ENCODE results near the gene NME5.

Gene NME5

DNA sequence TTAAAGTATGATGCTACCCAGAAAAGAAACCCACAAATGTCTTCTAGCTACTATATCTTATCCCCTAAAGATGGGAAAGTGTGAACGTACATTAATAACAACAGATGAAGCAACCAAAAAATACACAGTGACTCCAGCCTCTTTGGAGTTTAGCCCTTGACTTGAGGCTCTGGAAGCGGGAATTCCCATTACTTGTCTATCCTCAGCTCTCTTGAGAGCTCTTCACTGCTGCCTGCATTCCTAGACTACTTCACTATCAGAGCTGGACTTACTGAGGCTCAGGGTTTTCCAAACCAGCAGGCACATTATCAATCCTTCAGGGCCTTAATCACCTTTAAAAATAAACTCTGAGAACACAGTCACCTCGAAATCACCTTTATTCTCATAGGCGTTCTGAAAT lies 1.0 kb upstream of the NME5 start:
- POLR2A ChIA-PET = no interaction called here
- CTCF ChIA-PET = interaction anchor here (0.7 to 1.9 kb wide), 7 partner anchors 10 to 104 kb away, joined by 3 to 10 read pairs (median 5); no protein-coding TSS in a partner anchor
- no peak for DNase-seq (ENCODE audit: extremely low spot score)
- TF ChIP-seq, protein P1, sequence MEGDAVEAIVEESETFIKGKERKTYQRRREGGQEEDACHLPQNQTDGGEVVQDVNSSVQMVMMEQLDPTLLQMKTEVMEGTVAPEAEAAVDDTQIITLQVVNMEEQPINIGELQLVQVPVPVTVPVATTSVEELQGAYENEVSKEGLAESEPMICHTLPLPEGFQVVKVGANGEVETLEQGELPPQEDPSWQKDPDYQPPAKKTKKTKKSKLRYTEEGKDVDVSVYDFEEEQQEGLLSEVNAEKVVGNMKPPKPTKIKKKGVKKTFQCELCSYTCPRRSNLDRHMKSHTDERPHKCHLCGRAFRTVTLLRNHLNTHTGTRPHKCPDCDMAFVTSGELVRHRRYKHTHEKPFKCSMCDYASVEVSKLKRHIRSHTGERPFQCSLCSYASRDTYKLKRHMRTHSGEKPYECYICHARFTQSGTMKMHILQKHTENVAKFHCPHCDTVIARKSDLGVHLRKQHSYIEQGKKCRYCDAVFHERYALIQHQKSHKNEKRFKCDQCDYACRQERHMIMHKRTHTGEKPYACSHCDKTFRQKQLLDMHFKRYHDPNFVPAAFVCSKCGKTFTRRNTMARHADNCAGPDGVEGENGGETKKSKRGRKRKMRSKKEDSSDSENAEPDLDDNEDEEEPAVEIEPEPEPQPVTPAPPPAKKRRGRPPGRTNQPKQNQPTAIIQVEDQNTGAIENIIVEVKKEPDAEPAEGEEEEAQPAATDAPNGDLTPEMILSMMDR (IDR thresholded peaks at IDR 0.05; ENCODE audit: control extremely low read depth, extremely low read depth, low read depth, missing control alignments) = no peak

DNA sequence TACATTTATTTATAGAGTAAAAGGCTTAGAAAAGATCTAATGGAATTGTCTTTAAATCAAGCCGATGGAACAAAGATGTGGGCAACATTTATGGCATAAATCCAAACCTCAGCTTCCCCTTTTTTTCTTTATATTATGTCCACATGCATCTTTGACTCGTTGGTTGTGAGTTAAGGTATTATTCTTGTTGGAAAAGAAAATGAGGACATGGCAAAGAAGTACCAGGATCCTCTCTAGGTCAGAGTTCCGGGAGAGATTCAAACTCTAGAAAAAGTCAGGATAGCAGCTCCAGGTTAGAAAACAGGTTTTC lies 508 bp upstream of the NME5 start:
- ChIA-PET CTCF (interaction anchor here (0.7 to 1.9 kb wide), 7 partner anchors 10 to 104 kb away, joined by 3 to 10 read pairs (median 5); no protein-coding TSS in a partner anchor), POLR2A (no interaction called here)
- TF ChIP-seq, protein P1 (IDR thresholded peaks at IDR 0.05; ENCODE audit: control extremely low read depth, extremely low read depth, low read depth, missing control alignments) = no peak
- DNase-seq (ENCODE audit: extremely low spot score) = no peak

DNA sequence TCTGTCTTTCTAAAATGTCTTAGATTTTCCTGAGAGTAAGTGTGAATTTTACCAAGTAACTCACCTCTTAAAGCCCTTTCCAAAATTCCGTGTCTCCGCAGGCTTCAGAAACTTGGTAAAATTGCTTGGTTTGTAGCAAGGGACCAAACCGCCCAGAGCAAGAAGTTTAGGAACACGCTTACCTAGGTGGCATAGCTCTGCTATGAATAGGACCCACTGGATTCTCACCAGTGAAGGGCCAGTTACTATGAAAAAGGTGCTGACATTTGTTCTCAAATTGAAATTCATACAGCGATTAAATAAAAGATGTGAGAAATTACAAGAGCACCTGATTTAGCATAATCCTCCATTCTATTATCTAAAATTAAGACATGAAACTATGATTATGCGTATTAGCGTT lies 6.7 kb downstream of the NME5 start:
- CTCF ChIA-PET = interaction anchor here (1.0 to 8.0 kb wide), 7 partner anchors 10 to 184 kb away, joined by 3 to 130 read pairs (median 3); partner anchors contain the start of gene WNT8A

DNA sequence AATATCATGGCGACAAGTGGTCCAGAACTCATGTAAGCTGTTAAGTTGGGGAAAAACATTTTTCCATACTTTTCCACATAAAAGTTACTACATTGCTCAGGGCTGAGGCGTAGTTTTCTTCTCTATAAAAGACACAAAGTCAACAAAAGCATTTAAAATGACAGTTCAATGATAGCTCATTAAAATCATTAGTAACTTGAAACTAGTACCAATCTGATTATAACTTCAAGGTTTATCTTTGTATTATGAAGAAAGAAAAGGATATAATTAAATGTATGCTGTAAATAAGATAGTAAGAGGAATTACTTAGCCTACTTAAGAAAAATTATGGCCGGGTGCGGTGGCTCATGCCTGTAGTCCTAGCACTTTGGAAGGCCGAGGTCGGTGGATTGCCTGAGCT lies 9.9 kb downstream of the NME5 start:
- DNase-seq (ENCODE audit: extremely low spot score) = no peak
- TF ChIP-seq, protein P1 (IDR thresholded peaks at IDR 0.05; ENCODE audit: control extremely low read depth, extremely low read depth, low read depth, missing control alignments) = no peak
- CTCF ChIA-PET = interaction anchor here (0.9 to 8.0 kb wide), 6 partner anchors 11 to 93 kb away, joined by 3 to 130 read pairs (median 4); partner anchors contain the start of gene WNT8A
- POLR2A ChIA-PET = no interaction called here

More for the DNA sequence above, 6.7 kb downstream of the NME5 start:
- TF ChIP-seq, protein P1 (IDR thresholded peaks at IDR 0.05; ENCODE audit: control extremely low read depth, extremely low read depth, low read depth, missing control alignments) = no peak
- POLR2A ChIA-PET = no interaction called here
- no peak for DNase-seq (ENCODE audit: extremely low spot score)

DNA sequence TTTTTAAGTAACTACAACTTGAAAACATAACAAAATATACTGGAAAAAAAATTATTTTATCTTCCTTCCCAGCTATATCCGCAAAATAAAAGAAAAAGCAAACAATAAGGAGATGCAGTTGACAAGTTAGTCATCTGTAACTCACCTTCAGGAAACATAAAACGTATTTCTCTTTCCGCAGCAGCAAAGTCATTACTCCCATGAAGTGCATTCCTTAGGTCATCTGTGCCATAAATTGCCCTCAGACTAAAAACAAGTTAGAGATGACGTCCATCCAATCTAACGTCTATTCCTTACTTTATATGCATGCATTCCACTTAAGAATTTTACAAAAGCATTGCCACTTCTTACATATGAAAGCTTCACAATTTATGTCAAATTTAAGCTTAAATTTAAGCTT lies 10.9 kb downstream of the NME5 start:
- ChIA-PET CTCF (interaction anchor here (1.3 to 8.0 kb wide), 3 partner anchors 12 to 49 kb away, joined by 3 to 130 read pairs (median 3); partner anchors contain the start of gene WNT8A), POLR2A (no interaction called here)
- DNase-seq (ENCODE audit: extremely low spot score) = no peak
- TF ChIP-seq, protein P1 (IDR thresholded peaks at IDR 0.05; ENCODE audit: control extremely low read depth, extremely low read depth, low read depth, missing control alignments) = no peak

DNA sequence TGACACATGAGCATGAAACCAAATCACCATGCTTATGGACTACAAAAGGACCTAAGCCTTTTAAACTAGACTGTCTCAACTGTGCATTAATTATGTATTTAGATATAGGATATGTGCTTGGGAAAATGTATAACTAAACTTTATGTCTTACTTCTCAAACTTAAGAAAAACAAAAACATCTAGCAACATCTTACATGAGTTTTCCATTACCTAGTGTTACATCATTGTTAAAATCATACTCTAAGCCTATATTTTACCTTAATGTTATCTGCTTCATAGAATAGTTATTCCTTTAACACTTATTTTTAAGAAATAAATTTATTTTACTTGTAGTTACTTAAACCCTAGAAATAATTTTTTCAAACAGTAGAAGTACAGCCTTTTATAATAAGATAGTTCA lies 24.0 kb downstream of the NME5 start:
- ChIA-PET CTCF (no interaction called here), POLR2A (no interaction called here)
- DNase-seq (ENCODE audit: extremely low spot score) = no peak
- TF ChIP-seq, protein P1 (IDR thresholded peaks at IDR 0.05; ENCODE audit: control extremely low read depth, extremely low read depth, low read depth, missing control alignments) = no peak

All from GM10248 (cell line).